Stimulated activated CD4-positive, alpha-beta T cell treated with anti-CD3 and anti-CD28 coated beads, Interleukin-4, amount 100 ng/mL, for 4 hours (primary cell): ENCODE data around the gene NOVA1.
"Not testable (repeated sequence)": the region's sequence is repeated elsewhere in the genome, so short reads cannot be mapped to it uniquely, and the experiment has no call there.

Experiments used
- DNase-seq, 2 experiments: peaks; one replicate each; pipeline ENCODE4 v3.0.0-alpha.2; 2020

The NOVA1 gene, protein sequence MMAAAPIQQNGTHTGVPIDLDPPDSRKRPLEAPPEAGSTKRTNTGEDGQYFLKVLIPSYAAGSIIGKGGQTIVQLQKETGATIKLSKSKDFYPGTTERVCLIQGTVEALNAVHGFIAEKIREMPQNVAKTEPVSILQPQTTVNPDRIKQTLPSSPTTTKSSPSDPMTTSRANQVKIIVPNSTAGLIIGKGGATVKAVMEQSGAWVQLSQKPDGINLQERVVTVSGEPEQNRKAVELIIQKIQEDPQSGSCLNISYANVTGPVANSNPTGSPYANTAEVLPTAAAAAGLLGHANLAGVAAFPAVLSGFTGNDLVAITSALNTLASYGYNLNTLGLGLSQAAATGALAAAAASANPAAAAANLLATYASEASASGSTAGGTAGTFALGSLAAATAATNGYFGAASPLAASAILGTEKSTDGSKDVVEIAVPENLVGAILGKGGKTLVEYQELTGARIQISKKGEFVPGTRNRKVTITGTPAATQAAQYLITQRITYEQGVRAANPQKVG

GRCh38 chr14:26597589-26598080, at the start of gene NOVA1:
Gene NOVA1 (minus strand): TSS chr14:26598033. CDS start chr14:26597436, 597 bp downstream.
- DNase-seq = no peak

DNA sequence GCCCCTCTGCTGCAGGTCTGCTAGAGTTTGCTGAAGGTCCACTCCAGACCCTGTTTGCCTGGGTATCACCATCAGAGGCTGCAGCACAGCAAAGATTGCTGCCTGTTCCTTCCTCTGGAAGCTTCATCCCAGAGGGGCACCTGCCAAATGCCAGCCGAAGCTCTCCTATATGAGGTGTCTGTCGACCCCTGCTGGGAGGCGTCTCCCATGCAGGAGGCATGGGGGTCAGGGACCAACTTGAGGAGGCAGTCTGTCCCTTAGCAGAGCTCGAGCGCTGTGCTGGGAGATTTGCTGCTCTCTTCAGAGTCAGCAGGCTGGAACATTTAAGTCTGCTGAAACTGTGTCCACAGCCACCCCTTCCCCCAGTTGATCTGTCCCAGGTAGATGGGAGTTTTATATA, 47.2 kb upstream of the NOVA1 start:
- not testable (repeated sequence) for DNase-seq

DNA sequence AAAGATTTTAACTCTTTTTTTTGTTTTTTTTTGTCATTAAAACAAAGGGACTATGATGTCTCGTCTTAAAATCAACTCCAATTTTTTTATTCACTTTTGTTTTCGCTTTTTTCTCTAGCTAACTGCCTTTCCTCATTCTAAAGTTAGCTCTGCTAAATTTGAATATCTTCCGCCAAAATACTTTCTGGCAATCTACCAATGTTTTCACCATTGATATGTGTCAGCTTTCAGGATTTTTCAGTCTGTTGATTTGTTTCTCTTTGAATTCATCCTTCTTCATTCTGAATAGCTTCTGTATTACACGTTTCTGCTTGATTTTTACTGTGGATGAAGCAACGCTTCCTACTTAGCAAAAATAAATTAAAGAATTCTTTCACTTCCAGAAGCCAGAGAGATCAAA, 38.7 kb upstream of the NOVA1 start:
- DNase-seq = no peak

GRCh38 chr14:26634946-26635345, 37.1 kb upstream of the NOVA1 start:
- not testable (repeated sequence) for DNase-seq

GRCh38 chr14:26626256-26626655, 28.4 kb upstream of the NOVA1 start:
- DNase-seq = no peak

DNA sequence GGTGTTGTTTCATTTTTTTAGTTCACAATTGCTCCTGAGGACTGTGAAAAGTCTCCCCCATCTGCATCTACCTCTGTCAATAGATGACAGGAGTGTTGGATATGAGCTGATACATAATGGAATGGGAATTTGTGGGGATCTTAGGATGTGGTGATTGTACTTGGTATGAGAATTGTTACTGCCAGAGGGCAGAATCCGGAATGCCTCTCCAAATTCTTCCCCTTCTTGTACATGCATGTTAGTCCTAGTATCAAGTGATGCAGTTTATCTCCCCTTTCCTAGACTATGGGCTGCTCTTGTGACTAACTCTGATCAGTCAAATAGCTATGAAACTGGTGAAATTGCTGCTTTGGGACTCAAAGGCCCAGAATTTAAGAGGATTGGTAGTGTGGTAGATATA, 24.8 kb upstream of the NOVA1 start:
- no peak for DNase-seq

DNA sequence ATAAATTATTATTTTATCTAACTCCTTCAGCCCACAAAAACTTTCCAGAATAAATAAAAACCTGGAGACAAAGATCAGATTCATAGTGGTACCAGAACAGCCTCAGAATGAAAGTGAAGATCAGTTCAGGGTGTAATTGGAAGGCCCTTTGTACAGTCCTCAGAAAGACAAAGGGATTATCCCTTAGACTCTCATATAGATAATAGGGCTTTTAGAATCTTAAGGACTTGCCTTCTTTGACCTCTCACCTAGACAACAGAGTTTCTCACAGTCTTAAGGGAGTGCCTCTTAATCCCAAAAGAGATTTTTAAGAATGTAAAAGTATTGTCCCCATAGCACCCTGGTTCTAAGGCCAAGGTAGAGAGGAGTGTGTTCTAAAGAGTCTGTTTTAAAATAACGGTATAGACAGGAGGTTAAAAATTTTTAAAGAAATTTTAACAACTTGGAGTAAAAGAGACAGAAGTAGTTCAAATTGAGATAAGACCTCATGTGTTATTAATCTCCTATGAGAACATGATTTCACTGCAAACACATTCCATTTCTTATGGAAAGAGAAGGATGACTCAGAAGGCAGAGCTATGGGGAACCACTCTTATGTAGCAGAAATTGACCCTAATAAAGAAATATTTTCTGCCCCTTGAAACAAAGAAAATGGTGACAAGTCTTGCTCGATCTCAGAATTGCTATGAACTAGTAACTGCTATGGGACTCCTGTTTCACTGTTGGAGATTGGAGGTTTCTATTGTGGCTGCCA, 24.2 kb upstream of the NOVA1 start:
- no peak for DNase-seq

GRCh38 chr14:26621364-26621763, 23.5 kb upstream of the NOVA1 start:
- no peak for DNase-seq

DNA sequence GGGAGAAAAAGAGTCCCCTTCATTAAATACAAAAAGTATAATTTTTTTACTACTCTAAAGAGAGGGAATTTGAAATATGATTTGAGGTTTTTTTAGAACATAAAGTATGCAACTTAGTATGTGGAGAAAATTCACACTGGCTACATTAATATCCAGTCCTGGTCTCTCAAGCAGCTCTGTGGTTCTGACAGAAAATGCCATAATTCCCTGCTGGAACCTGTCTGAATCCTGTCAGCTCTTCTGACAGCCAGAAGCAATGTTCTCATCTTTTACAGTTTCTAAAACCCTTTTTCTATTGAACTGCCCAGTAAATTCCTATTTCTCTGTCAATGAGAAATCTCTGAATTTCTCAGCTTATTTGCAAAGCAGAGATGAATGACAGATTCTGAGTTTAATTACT, 13.4 kb upstream of the NOVA1 start:
- DNase-seq = no peak

DNA sequence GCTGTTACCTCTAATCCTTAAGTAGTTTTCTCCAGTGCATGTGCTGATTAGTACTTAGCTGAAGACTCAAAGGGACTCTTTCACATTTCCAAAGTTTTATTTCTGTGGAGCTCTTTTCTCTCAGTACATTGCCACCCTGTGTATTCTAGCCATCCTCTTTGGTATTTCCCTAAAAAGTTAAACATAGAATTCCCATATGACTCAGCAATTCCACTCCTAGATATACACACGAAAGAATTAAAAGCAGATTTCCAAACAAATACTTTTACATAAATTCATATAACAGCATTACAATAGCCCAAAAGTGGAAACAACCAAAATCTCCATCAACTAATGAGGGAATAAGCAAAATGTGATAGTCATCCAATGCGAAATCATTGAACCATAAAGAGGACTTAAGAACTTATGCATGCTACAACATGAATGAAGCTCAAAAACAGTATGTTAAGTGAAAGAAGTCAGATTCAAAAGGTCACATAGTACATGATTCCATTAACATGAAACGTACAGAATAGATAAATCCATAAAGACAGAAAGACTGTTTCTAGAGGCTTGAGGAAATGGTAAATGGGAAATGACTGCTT, 9.0 kb upstream of the NOVA1 start:
- no peak for DNase-seq

DNA sequence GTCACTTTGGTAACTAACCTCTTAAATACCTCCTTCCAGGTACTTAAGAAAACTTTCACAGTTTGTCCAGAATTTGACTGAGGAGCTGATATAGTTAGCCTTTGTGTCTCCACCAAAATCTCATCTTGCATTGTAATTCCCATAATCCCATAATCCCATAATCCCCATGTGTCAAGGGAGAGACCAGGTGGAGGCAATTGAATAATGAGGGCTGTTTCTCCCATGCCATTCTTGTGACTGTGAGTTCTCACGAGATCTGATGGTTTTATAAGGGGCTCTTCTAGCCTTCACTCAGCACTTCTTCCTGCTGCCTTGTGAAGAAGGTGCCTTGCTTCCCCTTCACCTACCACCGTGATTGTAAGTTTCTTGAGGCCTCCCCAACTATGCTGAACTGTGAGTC, 7.8 kb upstream of the NOVA1 start:
- no peak for DNase-seq

DNA sequence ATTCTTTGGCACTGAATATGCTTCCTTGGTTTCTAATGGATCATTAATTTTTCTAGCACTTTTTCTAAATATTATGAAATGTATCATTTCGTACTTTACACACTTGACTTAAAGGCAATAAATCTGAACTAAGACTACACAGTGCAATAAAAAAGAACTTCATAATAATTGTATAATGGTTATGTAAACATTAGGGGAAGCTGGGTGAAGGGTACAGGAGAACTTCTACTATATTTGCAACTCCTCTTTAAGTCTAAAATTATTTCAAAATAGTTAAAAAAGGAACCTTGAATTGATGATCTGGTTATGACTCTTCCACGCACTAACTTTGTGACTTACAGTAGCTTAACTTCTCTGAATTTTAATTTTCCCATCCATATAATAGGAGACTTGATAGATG, 5.1 kb upstream of the NOVA1 start:
- DNase-seq = no peak

- DNase-seq = no peak
These were observed 4.0 kb upstream of the NOVA1 start for GRCh38 chr14:26601856-26602255.

DNA sequence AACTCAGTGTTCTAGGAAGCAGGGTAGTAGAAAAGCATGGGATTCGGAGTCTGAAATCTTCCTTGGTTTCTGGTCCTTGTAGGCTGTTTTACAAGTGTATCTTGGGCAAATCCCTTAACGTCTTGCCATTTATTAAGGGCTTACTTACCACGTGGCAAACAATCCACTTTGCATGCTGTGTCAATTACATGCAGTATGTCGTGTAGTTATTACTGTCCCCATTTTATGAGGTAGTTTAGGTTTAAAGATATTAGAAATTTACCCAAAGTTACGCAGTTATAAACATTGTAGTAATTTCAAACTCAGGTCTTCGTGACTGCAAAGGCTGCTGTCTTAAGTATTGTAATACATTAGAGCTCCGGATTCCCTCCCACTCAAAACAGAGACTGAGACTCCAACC, 1.5 kb upstream of the NOVA1 start:
- DNase-seq = no peak

- DNase-seq = no peak
These were observed 869 bp upstream of the NOVA1 start for GRCh38 chr14:26598672-26599131.

DNA sequence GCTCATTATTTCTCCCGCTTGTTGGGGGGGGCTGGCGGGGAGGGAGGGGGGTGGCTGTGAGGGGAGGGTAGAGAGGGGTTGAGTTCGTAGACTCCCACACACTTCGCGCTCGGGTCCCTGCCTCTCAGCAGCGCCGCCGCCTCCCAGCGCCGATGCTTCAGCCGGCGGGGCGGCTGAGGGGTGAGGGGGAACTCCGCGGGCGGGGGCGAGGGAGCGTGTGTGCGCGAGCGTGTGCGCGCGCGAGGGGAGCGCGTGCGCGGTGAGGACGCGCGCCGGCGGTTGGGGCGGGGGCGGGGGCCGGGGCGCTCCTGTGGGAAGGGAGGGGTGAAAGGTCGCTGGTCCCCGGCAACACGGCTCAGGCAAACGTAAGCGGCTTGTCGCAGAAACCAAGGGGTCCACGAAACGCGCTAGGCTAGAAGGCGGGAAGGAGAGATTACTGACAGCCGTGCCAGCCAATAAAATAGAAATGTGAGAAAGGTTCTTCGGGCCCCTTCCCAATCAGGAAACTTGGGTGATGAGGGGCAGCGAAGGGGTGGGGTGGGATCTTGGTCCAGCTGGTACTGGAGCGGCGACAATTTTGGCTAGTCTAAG, 343 bp upstream of the NOVA1 start:
- DNase-seq = peak in 1 of 2 experiments; percentile 1

DNA sequence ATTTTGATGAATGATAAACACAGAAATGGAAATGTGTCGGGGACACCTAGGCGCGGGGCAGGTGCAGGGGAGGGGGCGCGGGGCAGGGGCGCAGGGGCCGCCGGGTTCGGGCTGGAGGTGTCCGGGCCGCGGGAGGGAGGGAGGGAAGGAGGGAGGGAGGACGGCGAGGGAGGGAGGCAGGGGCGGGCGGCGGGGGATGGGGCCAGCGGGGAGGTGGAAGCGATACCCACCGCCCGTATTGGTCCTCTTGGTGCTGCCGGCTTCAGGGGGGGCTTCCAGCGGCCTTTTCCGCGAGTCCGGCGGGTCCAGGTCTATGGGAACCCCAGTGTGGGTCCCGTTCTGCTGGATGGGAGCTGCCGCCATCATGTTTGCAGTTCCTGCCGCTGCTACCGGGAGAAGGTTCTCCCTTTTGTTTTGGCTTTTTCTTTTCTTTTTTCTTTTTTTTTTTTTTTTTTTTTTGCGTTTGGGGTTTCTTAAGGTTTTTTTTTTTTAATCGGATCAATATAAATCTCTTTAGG, 703 bp downstream of the NOVA1 start:
- no peak for DNase-seq

DNA sequence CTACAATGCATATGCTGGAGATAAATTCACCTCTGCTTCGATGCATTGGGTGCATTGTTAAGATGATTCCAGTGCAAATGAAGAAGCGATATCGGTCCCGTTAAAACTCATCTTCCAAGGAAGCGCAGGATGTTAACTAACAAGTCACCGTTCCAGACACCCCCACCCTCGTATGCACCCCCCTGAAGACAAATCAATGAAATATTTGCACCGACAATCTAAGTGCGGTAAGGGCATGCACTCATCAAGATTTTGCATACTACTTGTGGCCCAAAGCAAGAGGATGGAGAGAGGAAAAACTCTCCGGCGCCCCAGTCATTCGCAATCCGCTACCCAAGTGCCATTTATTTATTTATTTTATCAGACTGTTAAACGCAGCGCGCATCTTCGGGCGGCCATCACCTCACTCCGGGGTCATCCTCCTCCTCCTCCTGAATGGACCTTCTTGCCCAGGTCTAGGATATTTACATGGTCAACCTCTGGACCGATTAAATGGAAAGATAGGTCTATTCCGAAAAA, 1.2 kb downstream of the NOVA1 start:
- no peak for DNase-seq

DNA sequence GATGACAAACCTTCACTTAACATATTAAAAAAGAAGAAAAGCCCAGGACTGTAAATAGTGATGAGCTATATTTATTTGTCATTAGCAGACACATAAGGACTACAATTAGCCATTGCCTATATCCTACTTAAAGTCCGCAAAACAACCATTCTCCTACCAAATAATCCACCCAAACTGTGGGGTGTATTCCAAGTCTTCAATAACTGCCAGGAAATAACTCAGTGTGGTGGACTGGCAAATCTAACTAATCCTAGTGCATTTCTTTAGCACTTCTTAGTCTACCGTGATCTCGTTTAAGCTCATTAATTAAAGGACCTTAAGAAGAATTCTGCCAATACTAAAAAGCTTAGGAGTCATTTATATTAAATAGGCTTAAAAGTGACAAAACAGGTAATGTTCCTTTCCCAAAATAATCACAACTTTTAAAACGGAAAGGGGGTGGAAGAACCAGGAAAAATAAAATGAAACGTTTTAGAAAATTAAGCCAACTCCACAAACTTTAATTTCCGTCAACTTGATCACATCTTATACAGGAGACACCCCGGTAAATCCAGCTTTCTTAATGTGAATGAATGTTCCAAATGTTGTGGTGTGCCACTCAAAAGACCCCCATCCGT, 1.8 kb downstream of the NOVA1 start:
- DNase-seq = no peak

DNA sequence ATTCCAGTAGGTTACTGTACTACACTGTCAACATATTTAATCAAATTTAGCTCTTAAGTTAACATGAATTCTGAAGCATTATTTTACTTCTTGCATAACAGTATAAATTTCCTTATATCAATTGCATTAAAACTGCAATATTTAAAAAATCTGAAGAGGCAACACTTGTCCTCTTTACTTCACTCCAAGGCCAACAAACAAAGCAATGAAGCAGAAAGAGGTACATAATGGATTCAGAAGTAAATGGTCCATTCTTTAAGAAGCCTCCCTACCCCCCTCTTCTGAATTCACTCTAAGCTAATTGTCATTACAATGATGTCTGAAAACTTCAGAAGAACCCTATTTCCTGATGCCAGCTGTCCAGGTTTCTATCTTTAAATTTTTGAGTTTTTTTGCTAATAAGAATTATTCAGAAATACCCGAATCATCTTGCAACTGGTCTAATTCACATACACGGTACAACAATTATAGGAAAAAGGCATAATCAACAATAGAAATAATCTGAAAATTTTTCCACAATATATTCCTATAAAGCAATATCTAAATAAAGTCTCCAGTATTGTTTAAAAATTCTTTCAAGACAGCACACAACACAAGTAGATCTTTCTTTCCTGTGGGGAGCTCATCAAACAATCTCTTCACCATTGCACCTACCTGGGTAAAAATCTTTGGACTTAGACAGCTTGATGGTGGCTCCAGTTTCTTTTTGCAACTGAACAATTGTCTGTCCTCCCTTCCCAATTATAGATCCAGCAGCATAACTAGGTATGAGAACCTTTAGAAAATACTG, 2.9 kb downstream of the NOVA1 start:
- no peak for DNase-seq

- no peak for DNase-seq
These were observed 3.7 kb downstream of the NOVA1 start for GRCh38 chr14:26594148-26594547.
